ENCODE results near the gene RNF115. TPM values are rescaled to one million over a fixed set of nuclear protein-coding genes. Genes with fewer than 3 reads are reported as not detected.

Gene RNF115
- total RNA-seq, 1 donor from 2014 or later = 15.3 TPM

- Histone ChIP-seq H4K20me1 (ENCODE audit: insufficient read depth, low read length) (peaks cover 27% of the 10 kb centered on the region), H3K79me2 (ENCODE audit: insufficient read depth, low read length) (peaks cover 19% of the 10 kb centered on the region), H3K4me2 (ENCODE audit: low read length) (peak within 1 kb of the TSS; percentile 90), H3K27ac (ENCODE audit: low read depth, low read length) (peak within 1 kb of the TSS; percentile 65), H3K27me3 (ENCODE audit: insufficient read depth, low read length) (no peaks in the 10 kb centered on the region), H3K9ac (ENCODE audit: low read length) (peak within 1 kb of the TSS; percentile 90), H3K4me1 (ENCODE audit: insufficient read depth, low read length) (peaks cover 11% of the 10 kb centered on the region), H3K36me3 (ENCODE audit: insufficient read depth, low read length) (peaks cover 25% of the 10 kb centered on the region), H3K9me3 (ENCODE audit: insufficient read depth, low read depth, low read length) (no peaks in the 10 kb centered on the region), H3K4me3 (ENCODE audit: insufficient read depth, low read depth, low read length) (peak within 1 kb of the TSS; percentile 96), H2AFZ (ENCODE audit: low read depth, low read length) (peak within 1 kb of the TSS; percentile 92)
- Mint-ChIP-seq H3K4me1 (ENCODE audit: low read depth, unreplicated experiment) (peaks cover 5% of the 10 kb centered on the region), H3K27ac (ENCODE audit: unreplicated experiment) (peak within 1 kb of the TSS; percentile 90), H3K9me3 (ENCODE audit: unreplicated experiment) (no peaks in the 10 kb centered on the region), H3K27me3 (ENCODE audit: low read depth, unreplicated experiment) (peaks cover 11% of the 10 kb centered on the region), H3K4me3 (ENCODE audit: unreplicated experiment) (peak within 1 kb of the TSS; percentile 96), H3K36me3 (ENCODE audit: low read depth, unreplicated experiment) (peaks cover 17% of the 10 kb centered on the region)
- DNase-seq (ENCODE audit: low read depth) (peak; percentile 91), FAIRE-seq (no peak)
- TF ChIP-seq EZH2 (IDR thresholded peaks at IDR 0.05; ENCODE audit: insufficient read depth, low read length) = no peak
- TF ChIP-seq CTCF (IDR thresholded peaks at IDR 0.05; ENCODE audit: insufficient read depth, low read depth, low read length) = no peak
Observed at GRCh38 chr1:145858901-145859490, 35.1 kb upstream of the RNF115 start, which contains the start of gene PIAS3. Gene PIAS3 (minus strand): TSS chr1:145859081. CDS start chr1:145858990, 91 bp downstream.

- Histone ChIP-seq H3K4me3 (ENCODE audit: insufficient read depth, low read depth, low read length) (peak overlapping the region; percentile 96), H3K79me2 (ENCODE audit: insufficient read depth, low read length) (peaks cover 19% of the 10 kb centered on the region), H3K4me2 (ENCODE audit: low read length) (peak overlapping the region; percentile 90), H4K20me1 (ENCODE audit: insufficient read depth, low read length) (peaks cover 27% of the 10 kb centered on the region), H3K9ac (ENCODE audit: low read length) (peak overlapping the region; percentile 90), H3K4me1 (ENCODE audit: insufficient read depth, low read length) (peaks cover 11% of the 10 kb centered on the region), H3K27me3 (ENCODE audit: insufficient read depth, low read length) (no peaks in the 10 kb centered on the region), H2AFZ (ENCODE audit: low read depth, low read length) (peak overlapping the region; percentile 76), H3K36me3 (ENCODE audit: insufficient read depth, low read length) (peaks cover 32% of the 10 kb centered on the region), H3K9me3 (ENCODE audit: insufficient read depth, low read depth, low read length) (no peaks in the 10 kb centered on the region), H3K27ac (ENCODE audit: low read depth, low read length) (peak overlapping the region; percentile 65)
- DNase-seq (ENCODE audit: low read depth) = no peak
- no peak for TF ChIP-seq EZH2 (IDR thresholded peaks at IDR 0.05; ENCODE audit: insufficient read depth, low read length)
- no peak for TF ChIP-seq CTCF (IDR thresholded peaks at IDR 0.05; ENCODE audit: insufficient read depth, low read depth, low read length)
- H3K36me3 Mint-ChIP-seq (ENCODE audit: low read depth, unreplicated experiment) = peaks cover 22% of the 10 kb centered on the region
- FAIRE-seq = no peak
- no peak overlapping the region for H3K27ac Mint-ChIP-seq (ENCODE audit: unreplicated experiment)
- peak overlapping the region; percentile 96 for H3K4me3 Mint-ChIP-seq (ENCODE audit: unreplicated experiment)
- peaks cover 4% of the 10 kb centered on the region for H3K27me3 Mint-ChIP-seq (ENCODE audit: low read depth, unreplicated experiment)
- no peaks in the 10 kb centered on the region for H3K9me3 Mint-ChIP-seq (ENCODE audit: unreplicated experiment)
- H3K4me1 Mint-ChIP-seq (ENCODE audit: low read depth, unreplicated experiment) = peaks cover 5% of the 10 kb centered on the region
Observed at GRCh38 chr1:145858238-145858900, 34.5 kb upstream of the RNF115 start.

- H3K4me1 ChIP-seq (ENCODE audit: insufficient read depth, low read length) = peaks cover 11% of the 10 kb centered on the region
- H4K20me1 ChIP-seq (ENCODE audit: insufficient read depth, low read length) = peaks cover 27% of the 10 kb centered on the region
- no peaks in the 10 kb centered on the region for H3K9me3 ChIP-seq (ENCODE audit: insufficient read depth, low read depth, low read length)
- Mint-ChIP-seq H3K36me3 (ENCODE audit: low read depth, unreplicated experiment) (peaks cover 23% of the 10 kb centered on the region), H3K27me3 (ENCODE audit: low read depth, unreplicated experiment) (no peaks in the 10 kb centered on the region), H3K4me3 (ENCODE audit: unreplicated experiment) (peak overlapping the region; percentile 47), H3K4me1 (ENCODE audit: low read depth, unreplicated experiment) (peaks cover 5% of the 10 kb centered on the region), H3K9me3 (ENCODE audit: unreplicated experiment) (no peaks in the 10 kb centered on the region), H3K27ac (ENCODE audit: unreplicated experiment) (no peak overlapping the region)
- H3K9ac ChIP-seq (ENCODE audit: low read length) = no peak overlapping the region
- no peak overlapping the region for H3K4me3 ChIP-seq (ENCODE audit: insufficient read depth, low read depth, low read length)
- H3K27ac ChIP-seq (ENCODE audit: low read depth, low read length) = no peak overlapping the region
- H3K79me2 ChIP-seq (ENCODE audit: insufficient read depth, low read length) = peaks cover 19% of the 10 kb centered on the region
- peaks cover 39% of the 10 kb centered on the region for H3K36me3 ChIP-seq (ENCODE audit: insufficient read depth, low read length)
- DNase-seq (ENCODE audit: low read depth) (no peak), FAIRE-seq (no peak)
- no peak overlapping the region for H2AFZ ChIP-seq (ENCODE audit: low read depth, low read length)
- H3K27me3 ChIP-seq (ENCODE audit: insufficient read depth, low read length) = no peaks in the 10 kb centered on the region
- TF ChIP-seq CTCF (IDR thresholded peaks at IDR 0.05; ENCODE audit: insufficient read depth, low read depth, low read length) = no peak
- no peak for TF ChIP-seq EZH2 (IDR thresholded peaks at IDR 0.05; ENCODE audit: insufficient read depth, low read length)
- peak overlapping the region; percentile 90 for H3K4me2 ChIP-seq (ENCODE audit: low read length)
Observed at GRCh38 chr1:145857170-145857569, 33.3 kb upstream of the RNF115 start.

Data from astrocyte (in vitro differentiated cells and primary cell).